ENCODE data around the gene FGG. TPM values are rescaled to one million over a fixed set of nuclear protein-coding genes. Genes with fewer than 3 reads are reported as not detected.

Gene FGG
- total and polyA plus RNA-seq, 2 of the 13 experiments (the other 11 are each of a cell fraction or from before 2014, with no cell fraction given), result 1,037 to 2,423 TPM

DNA sequence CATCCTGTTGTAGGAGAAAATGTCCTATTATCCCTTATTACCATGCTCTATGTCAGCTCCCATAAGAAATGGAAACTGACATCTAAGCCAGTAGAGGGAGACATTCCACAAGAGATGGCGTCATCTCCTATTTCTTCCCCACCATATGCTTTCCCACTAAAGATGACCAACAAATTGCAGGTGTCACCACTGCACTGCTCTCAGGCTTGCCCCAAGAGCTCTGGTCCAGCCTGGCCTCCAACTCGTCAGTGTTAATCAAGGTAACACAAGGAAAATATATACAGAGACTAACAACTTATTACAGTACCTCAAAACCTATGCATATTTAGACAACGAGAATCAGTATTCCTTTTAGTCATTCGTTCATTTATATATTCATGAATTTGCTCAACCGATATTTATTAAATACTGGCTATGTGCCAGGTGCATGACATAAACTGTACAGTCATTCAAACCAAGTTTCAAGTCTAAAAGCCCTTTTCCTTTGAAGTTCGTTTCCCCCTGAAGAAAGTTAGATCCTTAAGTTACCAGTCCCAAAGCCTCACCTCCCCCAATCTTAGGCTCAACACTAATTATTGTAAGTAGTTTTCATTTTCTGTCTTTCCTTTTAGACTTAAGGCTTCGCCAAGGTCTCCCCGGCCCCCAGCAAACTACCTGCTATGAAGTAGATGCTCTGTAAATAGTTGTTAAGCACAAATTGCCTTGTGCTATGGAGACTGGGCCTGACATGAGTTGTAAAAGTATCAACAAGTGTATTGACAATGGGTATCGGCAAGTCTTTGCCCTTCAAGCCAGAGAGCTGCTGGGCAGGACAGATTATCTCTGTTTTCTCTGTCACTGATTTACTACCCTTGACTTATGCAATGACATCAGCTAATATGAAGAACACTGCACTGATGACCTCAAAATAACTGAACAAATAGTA is 52.7 kb downstream of the FGG start (continued):
- TF ChIP-seq, protein P1, sequence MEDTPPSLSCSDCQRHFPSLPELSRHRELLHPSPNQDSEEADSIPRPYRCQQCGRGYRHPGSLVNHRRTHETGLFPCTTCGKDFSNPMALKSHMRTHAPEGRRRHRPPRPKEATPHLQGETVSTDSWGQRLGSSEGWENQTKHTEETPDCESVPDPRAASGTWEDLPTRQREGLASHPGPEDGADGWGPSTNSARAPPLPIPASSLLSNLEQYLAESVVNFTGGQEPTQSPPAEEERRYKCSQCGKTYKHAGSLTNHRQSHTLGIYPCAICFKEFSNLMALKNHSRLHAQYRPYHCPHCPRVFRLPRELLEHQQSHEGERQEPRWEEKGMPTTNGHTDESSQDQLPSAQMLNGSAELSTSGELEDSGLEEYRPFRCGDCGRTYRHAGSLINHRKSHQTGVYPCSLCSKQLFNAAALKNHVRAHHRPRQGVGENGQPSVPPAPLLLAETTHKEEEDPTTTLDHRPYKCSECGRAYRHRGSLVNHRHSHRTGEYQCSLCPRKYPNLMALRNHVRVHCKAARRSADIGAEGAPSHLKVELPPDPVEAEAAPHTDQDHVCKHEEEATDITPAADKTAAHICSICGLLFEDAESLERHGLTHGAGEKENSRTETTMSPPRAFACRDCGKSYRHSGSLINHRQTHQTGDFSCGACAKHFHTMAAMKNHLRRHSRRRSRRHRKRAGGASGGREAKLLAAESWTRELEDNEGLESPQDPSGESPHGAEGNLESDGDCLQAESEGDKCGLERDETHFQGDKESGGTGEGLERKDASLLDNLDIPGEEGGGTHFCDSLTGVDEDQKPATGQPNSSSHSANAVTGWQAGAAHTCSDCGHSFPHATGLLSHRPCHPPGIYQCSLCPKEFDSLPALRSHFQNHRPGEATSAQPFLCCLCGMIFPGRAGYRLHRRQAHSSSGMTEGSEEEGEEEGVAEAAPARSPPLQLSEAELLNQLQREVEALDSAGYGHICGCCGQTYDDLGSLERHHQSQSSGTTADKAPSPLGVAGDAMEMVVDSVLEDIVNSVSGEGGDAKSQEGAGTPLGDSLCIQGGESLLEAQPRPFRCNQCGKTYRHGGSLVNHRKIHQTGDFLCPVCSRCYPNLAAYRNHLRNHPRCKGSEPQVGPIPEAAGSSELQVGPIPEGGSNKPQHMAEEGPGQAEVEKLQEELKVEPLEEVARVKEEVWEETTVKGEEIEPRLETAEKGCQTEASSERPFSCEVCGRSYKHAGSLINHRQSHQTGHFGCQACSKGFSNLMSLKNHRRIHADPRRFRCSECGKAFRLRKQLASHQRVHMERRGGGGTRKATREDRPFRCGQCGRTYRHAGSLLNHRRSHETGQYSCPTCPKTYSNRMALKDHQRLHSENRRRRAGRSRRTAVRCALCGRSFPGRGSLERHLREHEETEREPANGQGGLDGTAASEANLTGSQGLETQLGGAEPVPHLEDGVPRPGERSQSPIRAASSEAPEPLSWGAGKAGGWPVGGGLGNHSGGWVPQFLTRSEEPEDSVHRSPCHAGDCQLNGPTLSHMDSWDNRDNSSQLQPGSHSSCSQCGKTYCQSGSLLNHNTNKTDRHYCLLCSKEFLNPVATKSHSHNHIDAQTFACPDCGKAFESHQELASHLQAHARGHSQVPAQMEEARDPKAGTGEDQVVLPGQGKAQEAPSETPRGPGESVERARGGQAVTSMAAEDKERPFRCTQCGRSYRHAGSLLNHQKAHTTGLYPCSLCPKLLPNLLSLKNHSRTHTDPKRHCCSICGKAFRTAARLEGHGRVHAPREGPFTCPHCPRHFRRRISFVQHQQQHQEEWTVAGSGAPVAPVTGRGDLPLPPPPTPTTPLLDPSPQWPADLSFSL (CRISPR knock-in tag; IDR thresholded peaks at IDR 0.05), result no peak
- TF ChIP-seq ZNF749 (CRISPR knock-in tag; IDR thresholded peaks at IDR 0.05; ENCODE audit: borderline replicate concordance) (peak; percentile 47; the same call in 1 of the 2 replicates), ZNF501 (CRISPR knock-in tag; IDR thresholded peaks at IDR 0.05) (peak; percentile 25; the same call in 1 of the 2 replicates), ZNF652 (CRISPR knock-in tag; IDR thresholded peaks at IDR 0.05; ENCODE audit: borderline replicate concordance, low read depth) (peak; percentile 36; the same call in 1 of the 2 replicates), POGZ (CRISPR knock-in tag; IDR thresholded peaks at IDR 0.05) (peak; percentile 49; the same call in 1 of the 2 replicates), PCBP1 (IDR thresholded peaks at IDR 0.05; ENCODE audit: borderline replicate concordance, low read depth, low read length) (no peak), ZNF12 (CRISPR knock-in tag; IDR thresholded peaks at IDR 0.05) (peak; percentile 68; the same call in 1 of the 2 replicates), HCFC1 (IDR thresholded peaks at IDR 0.05; ENCODE audit: low read depth, low read length) (no peak), TAF1 (CRISPR knock-in tag; IDR thresholded peaks at IDR 0.05) (no peak), MAFG (CRISPR knock-in tag; IDR thresholded peaks at IDR 0.05) (no peak), ZNF431 (CRISPR knock-in tag; IDR thresholded peaks at IDR 0.05; ENCODE audit: borderline replicate concordance, low read depth) (no peak; the same call in 1 of the 2 replicates), SATB2 (CRISPR knock-in tag; IDR thresholded peaks at IDR 0.05) (no peak), BRCA1 (CRISPR knock-in tag; IDR thresholded peaks at IDR 0.05) (no peak), RARA (CRISPR knock-in tag; IDR thresholded peaks at IDR 0.05) (peak; percentile 99), ZFP37 (CRISPR knock-in tag; IDR thresholded peaks at IDR 0.05; ENCODE audit: borderline replicate concordance) (no peak), TOE1 (CRISPR knock-in tag; IDR thresholded peaks at IDR 0.05) (no peak), SNAPC2 (CRISPR knock-in tag; IDR thresholded peaks at IDR 0.05) (peak; percentile 84; the same call in 1 of the 2 replicates), ZSCAN22 (CRISPR knock-in tag; IDR thresholded peaks at IDR 0.05) (no peak)
- TF ChIP-seq, protein P2, sequence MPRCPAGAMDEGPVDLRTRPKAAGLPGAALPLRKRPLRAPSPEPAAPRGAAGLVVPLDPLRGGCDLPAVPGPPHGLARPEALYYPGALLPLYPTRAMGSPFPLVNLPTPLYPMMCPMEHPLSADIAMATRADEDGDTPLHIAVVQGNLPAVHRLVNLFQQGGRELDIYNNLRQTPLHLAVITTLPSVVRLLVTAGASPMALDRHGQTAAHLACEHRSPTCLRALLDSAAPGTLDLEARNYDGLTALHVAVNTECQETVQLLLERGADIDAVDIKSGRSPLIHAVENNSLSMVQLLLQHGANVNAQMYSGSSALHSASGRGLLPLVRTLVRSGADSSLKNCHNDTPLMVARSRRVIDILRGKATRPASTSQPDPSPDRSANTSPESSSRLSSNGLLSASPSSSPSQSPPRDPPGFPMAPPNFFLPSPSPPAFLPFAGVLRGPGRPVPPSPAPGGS (CRISPR knock-in tag; IDR thresholded peaks at IDR 0.05), result no peak
- TF ChIP-seq, protein P3, sequence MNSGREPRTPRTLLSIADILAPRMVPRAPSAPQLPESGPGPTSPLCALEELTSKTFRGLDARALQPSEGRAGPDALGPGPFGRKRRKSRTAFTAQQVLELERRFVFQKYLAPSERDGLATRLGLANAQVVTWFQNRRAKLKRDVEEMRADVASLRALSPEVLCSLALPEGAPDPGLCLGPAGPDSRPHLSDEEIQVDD (CRISPR knock-in tag; IDR thresholded peaks at IDR 0.05; ENCODE audit: borderline replicate concordance), result no peak
- TF ChIP-seq, protein P4, sequence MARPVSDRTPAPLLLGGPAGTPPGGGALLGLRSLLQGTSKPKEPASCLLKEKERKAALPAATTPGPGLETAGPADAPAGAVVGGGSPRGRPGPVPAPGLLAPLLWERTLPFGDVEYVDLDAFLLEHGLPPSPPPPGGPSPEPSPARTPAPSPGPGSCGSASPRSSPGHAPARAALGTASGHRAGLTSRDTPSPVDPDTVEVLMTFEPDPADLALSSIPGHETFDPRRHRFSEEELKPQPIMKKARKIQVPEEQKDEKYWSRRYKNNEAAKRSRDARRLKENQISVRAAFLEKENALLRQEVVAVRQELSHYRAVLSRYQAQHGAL (CRISPR knock-in tag; IDR thresholded peaks at IDR 0.05; ENCODE audit: not compliant biosample characterization), result no peak

Measured in HepG2 (cell line).